ENCODE data around the gene TGFBR3.
A peak's percentile ranks its signal among the peaks of the same experiment; 100 is the strongest.

TGFBR3 gene

DNA sequence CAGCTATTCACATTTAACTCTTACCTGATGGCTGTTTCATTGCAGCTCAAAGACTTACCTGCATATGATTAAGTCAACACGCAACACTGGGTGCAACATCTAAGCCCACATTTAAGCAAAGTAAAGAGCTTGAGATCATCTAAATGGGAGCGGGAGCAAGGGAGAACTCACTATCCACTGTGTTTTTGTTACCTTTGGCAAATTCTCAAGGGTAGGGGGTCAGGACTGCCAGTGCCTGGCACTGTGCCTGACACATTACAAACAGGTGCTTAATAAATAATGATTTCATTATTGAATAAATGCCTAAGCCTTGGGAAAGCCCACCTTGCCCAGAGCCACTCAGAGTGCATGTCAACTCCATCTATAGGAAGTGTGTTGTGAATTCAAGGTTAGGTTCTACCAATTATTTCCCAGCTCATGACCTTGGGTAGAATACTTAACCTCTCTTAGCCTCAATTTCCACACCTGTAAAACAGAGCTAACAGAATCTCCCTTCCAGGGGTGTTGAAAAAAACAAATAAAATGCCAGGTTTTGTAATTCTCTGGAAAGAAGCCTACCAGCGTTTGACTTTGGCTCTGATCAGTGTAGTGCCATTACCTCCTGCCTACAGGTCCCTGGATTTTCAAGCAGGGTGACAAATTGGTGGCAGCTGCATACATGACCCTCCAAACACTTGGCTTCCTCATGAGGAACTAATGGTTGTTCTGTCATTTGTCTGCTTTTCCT, 109.7 kb downstream of the TGFBR3 start:
- DNase-seq, result no peak

DNA sequence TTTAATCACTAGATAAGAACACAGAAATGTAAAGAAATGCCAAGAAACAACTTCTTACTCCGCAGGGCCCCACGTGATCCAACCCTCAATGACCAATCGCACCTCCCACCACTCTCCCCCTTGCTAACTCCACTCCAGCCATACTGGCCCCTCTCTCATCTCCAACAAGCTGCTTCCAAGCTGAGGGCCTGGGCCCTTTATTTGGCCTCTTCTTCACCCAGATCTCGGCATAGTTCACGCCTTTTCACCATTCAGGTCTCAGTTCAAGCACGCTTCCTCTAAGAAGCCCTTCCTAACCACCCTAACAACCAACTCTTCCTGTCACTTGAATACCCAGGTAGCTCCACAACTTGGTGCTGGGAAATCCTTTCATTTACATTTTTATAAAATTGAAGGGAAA, 110.7 kb downstream of the TGFBR3 start:
- no peak for DNase-seq

DNA sequence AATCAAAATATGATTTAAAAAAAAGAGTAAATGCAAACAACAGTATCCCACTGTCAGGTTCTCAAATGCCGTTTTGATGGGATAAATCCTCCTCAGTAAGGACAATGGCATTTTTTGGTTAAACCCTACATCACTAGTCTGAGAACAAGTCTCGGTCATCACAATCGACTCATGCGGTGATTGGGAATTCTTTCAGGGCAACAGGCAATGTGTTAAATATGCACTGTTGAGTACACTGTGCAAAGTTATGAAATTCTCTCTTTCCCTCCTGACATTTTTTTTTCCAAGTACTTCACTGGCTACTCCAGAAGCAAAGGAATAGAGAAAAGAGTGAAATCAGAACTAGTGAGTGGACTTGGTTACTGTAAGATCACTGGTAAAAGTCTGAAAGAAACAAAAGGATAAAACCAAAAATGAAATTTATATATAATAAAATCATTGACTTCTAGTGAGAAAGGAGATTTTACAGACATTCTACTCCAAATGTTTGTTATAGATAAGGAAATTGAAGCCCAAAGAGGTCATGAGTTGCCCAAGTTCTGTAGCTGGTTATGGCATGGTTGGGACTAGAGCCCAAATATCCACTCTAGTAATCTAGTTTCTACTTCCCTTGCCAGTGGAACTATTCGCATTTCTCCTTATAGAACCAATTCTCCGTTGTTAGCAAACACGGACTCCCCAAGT, 111.3 kb downstream of the TGFBR3 start:
- no peak for DNase-seq

DNA sequence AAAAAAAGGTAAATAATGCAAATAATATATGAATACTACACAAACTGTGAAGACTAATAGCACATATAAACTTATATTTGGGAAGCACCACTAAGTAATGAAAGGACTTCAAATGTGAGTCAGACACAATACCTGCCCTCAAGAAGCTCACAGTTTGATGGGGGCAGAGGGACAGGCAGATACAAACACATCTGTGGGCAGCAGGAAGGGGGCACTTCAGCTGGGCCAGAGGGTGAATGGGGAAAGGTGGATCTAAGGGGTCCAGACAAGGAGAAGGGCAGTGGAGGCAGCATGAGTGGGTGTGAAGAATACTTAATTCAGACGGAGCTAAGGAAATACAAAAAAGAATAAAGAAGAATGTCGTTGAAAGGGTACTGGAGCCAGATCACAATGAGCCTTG, 114.2 kb downstream of the TGFBR3 start:
- no peak for DNase-seq

DNA sequence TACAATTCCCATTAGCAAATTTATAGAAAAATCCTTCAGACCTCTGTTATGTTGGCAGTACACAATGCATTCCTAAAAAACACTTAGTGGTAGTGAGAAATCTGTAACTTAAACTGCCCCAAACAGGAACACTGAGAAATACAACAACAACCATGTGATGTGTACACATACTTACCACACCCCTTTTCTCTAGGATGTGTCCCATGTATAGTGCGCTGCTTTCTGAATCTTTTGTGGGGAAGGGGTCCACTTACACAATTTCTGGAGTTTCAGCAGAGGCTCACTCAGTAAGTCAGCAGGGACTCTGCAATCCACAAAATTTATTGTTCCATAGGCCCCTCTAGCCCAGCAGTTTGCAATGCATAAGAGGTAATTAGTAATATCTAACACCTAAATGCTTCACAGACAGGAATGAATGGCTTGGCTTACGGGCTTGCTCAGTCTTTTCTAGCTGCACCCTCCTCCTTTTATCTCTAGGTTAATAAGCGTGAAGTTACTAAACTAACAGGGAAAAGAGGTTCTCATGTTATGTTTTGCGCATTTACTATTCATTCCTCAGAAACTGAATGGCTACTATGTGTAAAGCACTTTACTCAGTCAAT, 115.2 kb downstream of the TGFBR3 start:
- DNase-seq, result no peak

DNA sequence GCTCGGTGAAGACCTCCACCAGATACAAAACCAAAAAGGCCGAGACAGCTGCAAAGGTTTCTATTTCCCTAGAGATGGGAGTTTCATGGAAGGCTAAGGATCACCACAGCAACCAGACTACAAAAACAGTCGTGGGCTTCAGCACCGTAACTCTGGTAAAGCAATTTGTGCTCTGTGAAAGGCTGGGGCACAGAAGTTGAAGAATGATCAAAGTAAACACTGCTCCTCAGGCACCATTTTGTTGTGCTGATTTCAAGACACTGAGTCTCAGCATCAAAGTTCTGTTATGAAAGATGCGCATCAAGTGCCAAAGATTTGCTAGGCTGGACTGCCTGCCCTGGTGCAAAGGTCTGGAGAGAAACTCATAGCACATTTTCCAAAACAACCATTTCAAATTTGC, 116.2 kb downstream of the TGFBR3 start:
- DNase-seq, result no peak

DNA sequence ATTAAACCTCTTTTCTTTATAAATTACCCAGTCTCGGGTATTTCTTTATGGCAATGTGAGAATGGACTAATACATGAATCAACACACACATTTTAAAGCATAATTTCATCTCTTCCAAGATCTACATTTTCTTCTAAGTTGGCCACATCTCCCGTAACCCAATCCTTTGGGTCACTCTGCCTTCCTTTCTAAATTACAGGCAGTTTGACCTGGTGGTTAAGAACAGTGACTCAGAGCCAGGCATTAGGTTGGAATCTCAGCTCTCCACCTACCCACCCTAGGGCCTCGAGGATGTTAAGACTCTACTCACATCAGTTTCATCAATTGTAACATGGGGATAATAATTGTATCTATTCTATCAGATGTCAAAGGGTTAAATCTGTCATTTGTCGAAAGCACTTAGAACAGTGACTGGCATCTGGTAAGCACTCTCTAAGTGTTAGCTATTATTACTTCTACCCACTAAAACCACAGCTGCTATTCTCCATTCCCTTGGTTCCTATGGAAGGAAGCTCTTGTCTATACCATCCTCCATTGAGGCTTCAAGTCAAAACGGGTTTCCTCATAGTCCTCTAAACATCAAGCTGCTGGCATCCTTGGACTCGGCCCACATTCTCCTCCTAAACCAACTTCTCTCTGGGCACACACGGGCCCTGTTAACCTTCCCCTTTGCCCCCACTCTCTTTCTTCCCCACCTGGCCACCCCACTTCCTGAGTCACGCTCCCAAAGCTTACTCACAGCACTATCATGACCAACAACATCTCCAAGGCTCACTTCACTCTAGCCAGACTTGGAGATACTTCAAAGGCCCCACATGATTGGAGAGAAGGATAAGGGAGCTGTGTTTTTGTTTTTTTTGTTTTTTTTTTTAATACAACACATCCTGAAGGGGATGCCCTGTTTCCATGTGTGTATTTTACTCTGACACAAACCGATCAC, 116.9 kb downstream of the TGFBR3 start:
- no peak for DNase-seq

DNA sequence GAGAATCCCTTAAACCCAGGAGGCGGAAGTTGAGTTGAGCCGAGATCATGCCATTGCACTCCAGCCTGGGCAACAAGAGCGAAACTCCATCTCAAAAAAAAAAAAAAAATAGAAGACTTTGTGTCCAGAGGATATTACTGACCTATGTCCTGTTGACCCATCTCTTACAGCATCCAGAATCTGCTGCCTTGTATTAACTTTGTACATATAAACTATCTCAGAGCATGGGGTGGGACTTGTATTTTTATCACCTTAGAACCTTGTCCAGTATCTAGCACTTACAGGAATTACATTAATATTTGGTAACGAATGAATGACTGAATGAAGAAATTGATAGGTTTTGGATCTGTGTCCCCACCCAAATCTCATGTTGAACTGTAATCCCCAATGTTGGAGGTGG, 117.8 kb downstream of the TGFBR3 start:
- DNase-seq, result no peak

DNA sequence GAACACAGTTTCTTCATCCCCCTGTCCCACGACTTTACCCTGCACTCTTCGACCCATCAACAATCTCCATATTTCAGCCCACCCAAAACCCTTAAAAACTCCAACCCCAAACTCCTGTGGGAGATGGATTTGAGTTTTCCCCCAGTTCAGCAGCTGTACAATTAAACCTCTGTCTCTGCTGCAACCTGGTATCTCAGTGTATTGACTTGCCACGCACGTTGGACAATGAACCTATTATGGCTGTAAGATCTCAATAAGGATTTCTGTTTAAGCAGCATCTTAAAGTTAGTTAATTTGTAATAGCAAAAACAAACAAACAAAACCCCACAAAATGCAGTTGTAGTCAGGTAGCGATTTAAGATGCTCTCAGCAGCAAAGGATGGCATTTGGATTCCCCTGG, 119.1 kb downstream of the TGFBR3 start:
- no peak for DNase-seq

DNA sequence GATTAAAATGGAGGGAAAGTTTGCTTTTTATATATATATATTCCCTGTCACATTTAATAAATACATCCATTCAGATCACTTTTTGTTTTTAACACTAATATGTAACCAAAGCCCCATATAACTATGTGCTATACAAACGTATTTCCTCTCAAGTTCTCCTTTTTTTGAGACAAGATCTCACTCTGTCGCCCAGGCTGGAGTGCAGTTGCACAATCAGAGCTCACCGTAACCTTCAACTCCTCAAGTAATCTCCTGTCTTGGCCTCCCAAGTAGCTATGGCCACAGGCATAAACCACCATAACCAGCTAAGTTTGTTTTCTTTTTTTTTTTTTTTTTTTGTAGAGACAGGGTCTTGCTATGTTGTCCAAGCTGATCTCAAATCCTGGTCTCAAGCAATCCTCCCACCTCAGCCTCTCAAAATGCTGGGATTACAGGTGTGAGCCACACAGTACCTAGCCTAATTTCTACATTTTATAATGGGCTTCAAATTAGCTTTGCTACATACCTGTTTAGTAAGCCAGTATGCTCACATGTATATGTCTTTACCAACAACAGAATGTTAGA, 120.0 kb downstream of the TGFBR3 start:
- DNase-seq, result peak; percentile 58

DNA sequence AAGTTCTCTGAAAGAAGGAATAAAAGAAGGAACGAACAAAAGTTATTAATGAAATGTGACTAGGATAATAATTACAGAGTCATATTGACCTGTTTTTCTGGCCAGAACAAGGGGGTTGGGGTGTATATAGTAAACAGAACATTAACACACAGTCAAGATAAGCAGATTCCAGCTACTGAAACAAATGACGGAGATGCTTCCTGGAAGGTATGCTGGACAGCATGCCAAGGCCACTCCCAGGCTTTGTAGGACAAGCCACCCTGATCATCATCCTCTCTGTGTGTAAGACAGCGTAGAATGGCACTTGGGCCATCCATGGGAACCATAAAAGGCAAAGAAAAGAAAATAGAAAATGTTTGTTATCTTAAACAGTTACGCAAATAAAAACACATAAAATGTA, 120.7 kb downstream of the TGFBR3 start:
- DNase-seq, result no peak

DNA sequence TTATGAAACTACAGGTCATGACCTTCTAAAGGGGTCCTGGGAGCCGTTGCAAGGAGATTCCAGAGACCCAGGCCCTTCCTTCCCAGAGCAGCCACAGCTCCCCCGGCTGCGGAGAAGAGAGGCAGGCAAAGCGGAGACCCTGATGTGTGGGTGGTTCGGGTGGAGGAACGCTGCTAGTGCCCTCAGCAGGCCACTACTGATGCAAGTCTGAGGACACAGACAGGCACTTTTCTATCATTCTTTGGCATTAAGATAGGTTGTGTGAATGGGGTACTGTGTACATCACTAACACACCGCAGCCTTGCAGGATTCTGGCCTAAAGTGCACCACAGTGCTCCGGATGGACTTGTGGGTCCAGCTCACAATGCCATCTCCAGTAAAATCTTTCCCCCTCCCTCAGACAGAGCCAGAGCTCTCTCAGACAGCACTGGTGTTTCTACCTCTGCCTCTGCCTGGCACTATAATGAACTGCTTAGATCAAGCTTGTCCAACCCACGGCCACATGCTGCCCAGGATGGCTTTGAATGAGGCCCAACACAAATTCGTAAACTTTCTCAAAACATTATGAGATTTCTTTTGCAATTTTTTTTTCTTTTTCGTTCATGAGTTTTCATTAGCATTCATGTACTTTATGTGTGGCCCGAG, 121.4 kb downstream of the TGFBR3 start:
- DNase-seq, result no peak

DNA sequence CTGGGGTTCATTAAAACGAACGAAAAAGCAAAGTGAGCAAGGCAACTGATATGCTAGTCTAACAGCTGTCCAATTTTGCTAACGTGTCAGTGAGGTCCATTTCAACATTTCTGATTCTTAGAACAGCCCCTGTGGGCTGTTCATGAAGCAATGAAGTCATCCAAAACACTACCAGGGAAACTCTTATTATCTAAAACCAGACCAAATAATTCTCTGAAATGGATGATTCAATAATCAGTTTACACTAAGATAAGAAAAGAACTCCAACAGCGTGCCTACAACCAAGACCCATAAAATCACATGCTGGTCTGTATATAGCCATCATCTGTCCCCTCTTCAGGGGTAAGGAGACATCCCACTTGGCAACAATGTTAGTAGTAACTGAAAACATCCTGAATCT, 122.7 kb downstream of the TGFBR3 start:
- no peak for DNase-seq

DNA sequence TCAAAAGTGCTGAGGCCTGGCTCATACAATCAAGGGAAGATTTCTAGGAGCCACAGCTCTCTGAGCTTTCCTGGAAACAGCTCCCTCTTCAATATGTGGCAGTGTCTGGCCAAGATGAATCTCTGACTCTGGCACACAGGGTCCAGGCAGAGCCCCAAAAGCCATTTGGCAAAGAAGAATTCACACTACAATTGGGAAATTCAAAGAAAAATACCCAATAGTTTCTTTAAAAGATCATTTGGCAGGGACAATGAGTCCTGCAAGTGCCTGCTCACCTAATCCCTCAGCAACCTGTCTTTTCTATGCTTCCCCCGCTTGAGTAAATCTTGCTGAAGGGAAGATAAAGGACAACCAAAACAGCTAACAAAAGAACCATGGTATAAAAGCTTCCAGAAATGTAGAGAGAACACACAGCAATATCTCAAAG, 124.6 kb downstream of the TGFBR3 start:
- no peak for DNase-seq

DNA sequence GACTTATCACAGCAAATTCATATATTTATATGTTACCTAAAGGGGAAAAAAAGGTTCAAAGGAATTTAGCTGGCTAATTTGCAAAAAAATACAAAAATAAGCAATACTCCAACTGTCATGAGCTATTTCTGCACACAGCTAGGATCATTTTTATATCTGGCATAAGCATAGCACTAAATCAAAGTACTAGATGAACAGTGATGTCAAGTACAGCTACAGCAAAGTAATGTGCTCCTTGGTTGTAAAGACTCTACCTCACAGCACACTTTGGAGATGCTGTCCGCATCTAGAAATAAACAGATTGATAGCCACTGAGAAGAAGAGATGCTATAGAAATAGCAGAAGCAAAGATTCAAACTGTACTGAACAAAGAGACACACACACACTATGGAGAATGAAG, 125.4 kb downstream of the TGFBR3 start:
- DNase-seq, result no peak

DNA sequence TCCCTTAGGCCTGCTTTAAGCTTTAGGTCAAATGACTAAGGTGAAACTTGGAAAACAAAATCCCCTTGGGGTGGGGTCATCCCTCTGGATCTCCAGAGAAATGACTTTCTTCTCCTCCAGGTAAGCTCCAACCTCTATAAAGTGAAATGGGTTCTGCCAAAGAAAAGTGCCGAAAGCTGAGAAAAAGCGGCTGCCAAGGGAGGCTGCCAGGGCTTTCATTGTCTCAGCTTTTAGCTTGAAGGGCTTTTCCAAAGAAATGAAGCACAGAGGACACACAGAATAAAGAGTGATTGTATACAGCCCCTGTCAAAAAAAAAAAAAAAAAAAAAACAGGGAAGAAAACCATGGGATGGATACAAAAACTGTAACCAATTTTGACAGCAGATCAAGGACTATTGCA, 126.9 kb downstream of the TGFBR3 start:
- DNase-seq, result no peak

DNA sequence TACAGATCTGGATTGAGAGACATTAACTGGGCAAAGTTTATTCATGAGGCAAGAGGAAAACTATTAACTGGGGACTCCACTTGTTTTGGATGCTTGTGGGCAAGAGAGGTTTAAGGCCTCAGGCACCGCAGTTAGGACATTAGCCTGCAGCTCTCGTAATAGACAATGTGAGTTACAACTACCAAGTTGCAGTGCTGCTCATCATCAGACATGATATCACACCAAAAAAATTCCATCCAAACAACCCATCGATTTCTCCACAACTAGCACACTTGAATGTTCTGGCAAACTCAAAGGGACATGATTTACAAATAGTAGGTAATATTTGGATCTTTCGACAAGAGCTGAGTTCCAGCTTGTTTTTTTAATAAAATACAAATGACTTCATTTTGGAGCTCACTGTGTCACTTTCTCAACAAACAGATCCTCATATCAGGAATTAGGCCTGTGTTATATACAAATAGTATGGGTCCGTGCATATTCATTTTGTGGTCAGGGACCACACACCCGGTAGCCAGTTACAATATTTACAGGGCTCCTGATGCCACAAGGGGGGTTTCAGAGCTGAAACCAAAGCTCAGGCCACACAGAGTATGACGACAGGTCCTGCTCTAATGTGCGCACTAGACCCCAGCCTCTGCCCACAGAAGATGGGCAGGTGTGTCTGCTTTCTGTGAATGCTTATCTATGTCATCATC, 128.0 kb downstream of the TGFBR3 start:
- DNase-seq, result no peak

DNA sequence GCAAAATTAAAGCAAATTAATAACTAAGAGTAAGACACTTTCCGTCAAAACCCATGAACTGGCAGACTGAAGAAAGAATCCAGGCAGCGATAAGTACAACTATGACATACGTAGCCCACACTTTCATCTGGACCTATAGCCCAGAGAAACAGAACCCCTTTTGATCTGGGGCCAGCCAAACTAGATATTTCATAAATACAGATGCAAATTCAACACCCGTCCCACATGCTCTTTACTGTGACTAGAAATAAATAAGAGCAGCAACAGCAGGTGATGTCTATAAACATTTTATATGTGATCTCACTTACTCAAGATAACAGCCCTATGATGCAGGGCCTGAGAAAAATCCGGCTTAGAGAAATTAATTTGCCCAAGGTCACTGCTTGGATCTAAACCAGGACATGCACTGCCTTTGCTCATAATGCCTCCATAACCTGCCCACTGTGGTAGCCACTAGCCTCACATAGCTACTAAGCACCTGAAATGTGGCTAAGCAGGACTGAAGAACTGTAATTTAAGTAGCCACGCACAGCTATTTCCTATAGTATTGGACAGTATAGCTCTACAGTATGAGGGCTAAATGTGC, 130.2 kb downstream of the TGFBR3 start:
- DNase-seq, result no peak

DNA sequence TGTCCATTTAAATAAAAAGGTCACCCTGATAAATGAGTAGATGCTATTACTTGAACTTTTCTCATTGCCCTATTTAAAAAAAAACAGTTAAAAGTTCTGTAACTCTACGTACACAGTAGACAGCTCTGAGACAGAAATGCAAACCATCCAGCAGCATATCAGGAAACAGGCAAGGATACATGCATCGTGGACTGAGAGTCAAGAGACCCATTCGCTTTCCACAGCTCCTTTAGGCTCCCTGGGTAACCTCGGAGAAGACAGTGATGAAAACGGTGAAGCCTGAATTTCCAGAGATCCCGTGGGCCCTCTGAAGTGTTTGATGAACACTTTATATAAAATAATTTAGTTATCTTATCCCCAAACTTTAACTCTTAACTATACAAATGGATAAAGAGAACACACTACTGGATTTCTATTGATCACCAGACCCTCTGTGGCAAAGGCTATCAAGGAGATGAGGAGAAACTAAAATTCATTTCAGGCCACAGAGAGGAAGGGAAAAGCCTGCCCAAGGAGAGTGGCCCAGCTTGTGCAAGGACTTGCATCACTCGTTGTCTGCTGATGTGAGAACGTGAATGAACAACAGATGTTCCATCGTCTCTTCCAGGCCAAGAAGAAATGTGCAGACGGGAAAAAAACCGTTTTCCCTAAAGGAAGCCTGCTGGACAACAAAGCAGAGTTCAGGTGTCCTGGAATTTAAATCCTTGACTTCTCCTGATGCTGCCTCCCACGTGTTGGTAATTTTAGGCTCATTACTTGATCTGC, 131.0 kb downstream of the TGFBR3 start:
- no peak for DNase-seq

DNA sequence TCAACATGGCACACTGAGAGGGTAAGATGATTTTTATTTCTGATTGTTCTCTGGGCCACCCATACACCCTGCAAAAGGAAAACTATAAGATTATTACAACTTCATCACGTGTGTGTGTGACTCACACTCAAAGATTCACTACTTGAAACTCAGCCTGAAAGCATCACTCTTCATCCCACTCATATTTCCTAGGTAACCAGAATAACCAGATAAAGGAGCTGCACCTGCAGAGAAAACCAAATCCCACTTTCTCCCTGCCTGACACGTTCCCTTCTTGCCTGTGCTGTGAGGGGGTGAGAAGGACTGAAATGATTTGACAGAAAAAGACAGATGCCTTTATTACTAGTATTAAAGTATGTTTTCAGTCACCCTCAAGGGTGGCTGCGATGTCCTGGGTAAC, 131.6 kb downstream of the TGFBR3 start:
- DNase-seq, result no peak

DNA sequence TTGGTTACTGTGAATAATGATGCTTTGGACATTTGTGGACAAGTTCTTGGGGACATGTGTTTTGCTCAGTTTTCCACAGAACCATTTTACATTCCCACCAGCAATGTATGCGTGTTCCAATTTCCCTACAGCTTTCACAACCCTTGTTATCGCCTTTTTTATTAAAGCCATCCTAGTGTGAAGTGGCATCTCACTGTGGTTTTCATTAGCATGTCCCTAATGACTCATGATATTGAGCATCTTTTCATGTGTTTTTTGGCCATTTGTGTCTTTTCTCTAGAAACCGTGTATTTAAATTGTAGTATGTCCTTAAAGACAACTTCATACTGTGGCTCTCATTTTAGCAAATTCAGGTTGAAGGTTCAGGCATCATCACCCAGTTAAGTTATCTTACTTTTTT, 132.1 kb downstream of the TGFBR3 start:
- no peak for DNase-seq
